ENCODE results near the gene FAM180A.
"Not testable (repeated sequence)": the region's sequence is repeated elsewhere in the genome, so short reads cannot be mapped to it uniquely, and the experiment has no call there.

The FAM180A gene

GRCh38 chr7:135748770-135749169 is at the start of gene FAM180A:
Gene FAM180A (minus strand): TSS chr7:135748813. CDS start chr7:135748580, 233 bp downstream.
- in situ Hi-C loops (cut with MboI; ENCODE audit: low sequenced_read_pairs) = no loop called here

- in situ Hi-C loops (cut with MboI; ENCODE audit: low sequenced_read_pairs) = no loop called here
These were observed 49.5 kb upstream of the FAM180A start for GRCh38 chr7:135798095-135798494.

- in situ Hi-C loops (cut with MboI; ENCODE audit: low sequenced_read_pairs) = no loop called here
These were observed 47.4 kb upstream of the FAM180A start for GRCh38 chr7:135795846-135796570.

GRCh38 chr7:135793841-135794240 is 45.2 kb upstream of the FAM180A start:
- in situ Hi-C loops (cut with MboI; ENCODE audit: low sequenced_read_pairs) = no loop called here

- in situ Hi-C loops (cut with MboI; ENCODE audit: low sequenced_read_pairs) = no loop called here
These were observed 44.3 kb upstream of the FAM180A start for GRCh38 chr7:135792866-135793265.

GRCh38 chr7:135792363-135792668 is 43.7 kb upstream of the FAM180A start:
- in situ Hi-C loops (cut with MboI; ENCODE audit: low sequenced_read_pairs) = no loop called here

GRCh38 chr7:135791543-135792362 is 43.1 kb upstream of the FAM180A start:
- in situ Hi-C loops (cut with MboI; ENCODE audit: low sequenced_read_pairs) = no loop called here

GRCh38 chr7:135790371-135790977 is 41.9 kb upstream of the FAM180A start:
- in situ Hi-C loops (cut with MboI; ENCODE audit: low sequenced_read_pairs) = no loop called here

GRCh38 chr7:135789956-135790355 is 41.3 kb upstream of the FAM180A start:
- in situ Hi-C loops (cut with MboI; ENCODE audit: low sequenced_read_pairs) = no loop called here

GRCh38 chr7:135789431-135789830 is 40.8 kb upstream of the FAM180A start:
- in situ Hi-C loops (cut with MboI; ENCODE audit: low sequenced_read_pairs) = no loop called here

- in situ Hi-C loops (cut with MboI; ENCODE audit: low sequenced_read_pairs) = no loop called here
These were observed 38.3 kb upstream of the FAM180A start for GRCh38 chr7:135786911-135787310.

GRCh38 chr7:135785065-135785464 is 36.5 kb upstream of the FAM180A start:
- in situ Hi-C loops (cut with MboI; ENCODE audit: low sequenced_read_pairs) = no loop called here

- in situ Hi-C loops (cut with MboI; ENCODE audit: low sequenced_read_pairs) = no loop called here
These were observed 35.4 kb upstream of the FAM180A start for GRCh38 chr7:135784013-135784412.

GRCh38 chr7:135782801-135783200 is 34.2 kb upstream of the FAM180A start:
- in situ Hi-C loops (cut with MboI; ENCODE audit: low sequenced_read_pairs) = no loop called here

GRCh38 chr7:135782377-135782776 is 33.8 kb upstream of the FAM180A start:
- in situ Hi-C loops (cut with MboI; ENCODE audit: low sequenced_read_pairs) = no loop called here

GRCh38 chr7:135777626-135778398 is 29.2 kb upstream of the FAM180A start:
- in situ Hi-C loops (cut with MboI; ENCODE audit: low sequenced_read_pairs) = no loop called here

- in situ Hi-C loops (cut with MboI; ENCODE audit: low sequenced_read_pairs) = not testable (repeated sequence)
These were observed 27.3 kb upstream of the FAM180A start for GRCh38 chr7:135775915-135776314.

- in situ Hi-C loops (cut with MboI; ENCODE audit: low sequenced_read_pairs) = no loop called here
These were observed 26.6 kb upstream of the FAM180A start for GRCh38 chr7:135775230-135775629.

- in situ Hi-C loops (cut with MboI; ENCODE audit: low sequenced_read_pairs) = no loop called here
These were observed 25.7 kb upstream of the FAM180A start for GRCh38 chr7:135774284-135774683.

- in situ Hi-C loops (cut with MboI; ENCODE audit: low sequenced_read_pairs) = no loop called here
These were observed 24.9 kb upstream of the FAM180A start for GRCh38 chr7:135773464-135773863.

- in situ Hi-C loops (cut with MboI; ENCODE audit: low sequenced_read_pairs) = no loop called here
These were observed 24.1 kb upstream of the FAM180A start for GRCh38 chr7:135772639-135773222.
